MM.1S (cell line): ENCODE measurements around the gene NDUFA1.
A peak's percentile ranks its signal among the peaks of the same experiment; 100 is the strongest.
"Not testable (repeated sequence)": the region's sequence is repeated elsewhere in the genome, so short reads cannot be mapped to it uniquely, and the experiment has no call there.

ENCODE experiments used
- DNase-seq: peaks from one replicate; pipeline ENCODE4 v3.0.0-alpha.2; 2015
- H2AFZ ChIP-seq: fragments of 300-600 bp; sonication (generic); 2 replicates; pipeline ENCODE4 v1.6.0; 2016; ENCODE audit warnings: antibody characterized with exemption, low read length
- H3F3A ChIP-seq: fragments of 300-600 bp; sonication (generic); 2 replicates; pipeline ENCODE4 v1.6.1; 2016; ENCODE audit warnings: mild to moderate bottlenecking, antibody characterized with exemption, low read length, moderate library complexity, mixed read lengths; ENCODE audit not compliant: insufficient read depth
- H3K27ac ChIP-seq: fragments of 300-600 bp; sonication (generic); 2 replicates; pipeline ENCODE4 v1.5.1; 2016; ENCODE audit warnings: mild to moderate bottlenecking, low read length
- H3K27me3 ChIP-seq: fragments of 300-600 bp; sonication (generic); replicated peaks from 2 replicates; pipeline ENCODE4 v1.6.0; 2016; ENCODE audit warnings: low read length; ENCODE audit not compliant: insufficient read depth
- H3K36me3 ChIP-seq: fragments of 300-600 bp; sonication (generic); replicated peaks from 2 replicates; pipeline ENCODE4 v1.6.1; 2016; ENCODE audit warnings: mild to moderate bottlenecking, low read length, mixed read lengths; ENCODE audit not compliant: insufficient read depth
- H3K4me1 ChIP-seq: fragments of 300-600 bp; sonication (generic); 2 replicates; pipeline ENCODE4 v1.6.1; 2016; ENCODE audit warnings: low read length, mixed read lengths
- H3K4me2 ChIP-seq: fragments of 300-600 bp; sonication (generic); 2 replicates; pipeline ENCODE4 v1.6.0; 2016; ENCODE audit warnings: low read depth, low read length
- H3K4me3 ChIP-seq: fragments of 300-600 bp; sonication (generic); 2 replicates; pipeline ENCODE4 v1.5.1; 2016; ENCODE audit warnings: low read length, mixed read lengths
- H3K79me2 ChIP-seq: fragments of 300-600 bp; sonication (generic); 2 replicates; pipeline ENCODE4 v1.6.1; 2016; ENCODE audit warnings: mixed run types, low read length, mixed read lengths
- H3K9ac ChIP-seq: fragments of 300-600 bp; sonication (generic); 2 replicates; pipeline ENCODE4 v1.6.1; 2016; ENCODE audit warnings: low read length, mixed read lengths
- H3K9me2 ChIP-seq: fragments of 300-600 bp; sonication (generic); replicated peaks from 2 replicates; pipeline ENCODE4 v1.6.1; 2016; ENCODE audit warnings: mild to moderate bottlenecking, low read length, mixed read lengths; ENCODE audit not compliant: insufficient read depth
- H3K9me3 ChIP-seq: fragments of 300-600 bp; sonication (generic); replicated peaks from 2 replicates; pipeline ENCODE4 v1.6.1; 2016; ENCODE audit warnings: mild to moderate bottlenecking, low read length, mixed read lengths; ENCODE audit not compliant: insufficient read depth
- H4K20me1 ChIP-seq: fragments of 300-600 bp; sonication (generic); 2 replicates; pipeline ENCODE4 v1.6.1; 2016; ENCODE audit warnings: mild to moderate bottlenecking, low read length, moderate library complexity, mixed read lengths; ENCODE audit not compliant: insufficient read depth
- CTCF ChIP-seq: fragments of 300-600 bp; sonication (generic); IDR thresholded peaks from 2 replicates; pipeline ENCODE4 v1.5.1; 2016; ENCODE audit warnings: antibody characterized with exemption, low read length, mixed read lengths
- EZH2 ChIP-seq: fragments of 300-600 bp; sonication (generic); optimal IDR thresholded peaks from 2 replicates; pipeline ENCODE3; 2017; ENCODE audit warnings: low read depth, mild to moderate bottlenecking, antibody characterized with exemption, low read length, mixed read lengths
- EZH2phosphoT487 ChIP-seq: fragments of 300-600 bp; sonication (generic); IDR thresholded peaks from 2 replicates; pipeline ENCODE4 v1.6.1; 2018; ENCODE audit warnings: antibody characterized with exemption, low read length

Gene NDUFA1

GRCh38 chrX:119871599-119872395, at the start of gene NDUFA1, which contains the start of gene RNF113A:
NDUFA1 (plus strand) TSS chrX:119871832; CDS start chrX:119871912, 80 bp downstream.
RNF113A (minus strand) TSS chrX:119871733; CDS start chrX:119871613, 120 bp downstream.
- H3K27me3 ChIP-seq = no peaks in the 10 kb centered on the region
- no peaks in the 10 kb centered on the region for H3K4me1 ChIP-seq
- H3K9me3 ChIP-seq = no peaks in the 10 kb centered on the region
- peak within 1 kb of the TSS; percentile 70 for H2AFZ ChIP-seq
- no peak for TF ChIP-seq CTCF
- TF ChIP-seq EZH2 = no peak
- no peak for TF ChIP-seq EZH2phosphoT487
- peak within 1 kb of the TSS; percentile 91 for H3K9ac ChIP-seq
- no peaks in the 10 kb centered on the region for H3K36me3 ChIP-seq
- H3K79me2 ChIP-seq = peaks cover 59% of the 10 kb centered on the region
- 0 out of 2 replicates have a peak, but pooled peaks cover 11% of the 10 kb centered on the region for H3F3A ChIP-seq
- H3K9me2 ChIP-seq = no peaks in the 10 kb centered on the region
- no peaks in the 10 kb centered on the region for H4K20me1 ChIP-seq
- peak; percentile 88 for DNase-seq
- H3K4me2 ChIP-seq = peak within 1 kb of the TSS; percentile 62; the same call in 1 of the 2 replicates
- peak within 1 kb of the TSS; percentile 93 for H3K27ac ChIP-seq
- peak within 1 kb of the TSS; percentile 78 for H3K4me3 ChIP-seq

GRCh38 chrX:119824221-119824620, 47.4 kb upstream of the NDUFA1 start:
- H3K27ac ChIP-seq, DNase-seq, H3K9ac ChIP-seq, H3K27me3 ChIP-seq, H3K79me2 ChIP-seq, H3K36me3 ChIP-seq, H3K4me3 ChIP-seq, H3K4me1 ChIP-seq, H3K9me2 ChIP-seq, H3K4me2 ChIP-seq, H2AFZ ChIP-seq, H3F3A ChIP-seq, H4K20me1 ChIP-seq, H3K9me3 ChIP-seq: not testable (repeated sequence)

GRCh38 chrX:119826399-119826959, 45.2 kb upstream of the NDUFA1 start:
- Histone ChIP-seq H3K4me3 (no peak overlapping the region), H3K79me2 (no peaks in the 10 kb centered on the region), H2AFZ (no peak overlapping the region), H3K27ac (no peak overlapping the region), H3K27me3 (no peaks in the 10 kb centered on the region), H3K9me2 (no peaks in the 10 kb centered on the region), H3F3A (no peaks in the 10 kb centered on the region; the same call in 1 of the 2 replicates), H3K4me2 (no peak overlapping the region), H3K9me3 (no peaks in the 10 kb centered on the region), H3K4me1 (0 out of 2 replicates have a peak, but pooled peaks cover 5% of the 10 kb centered on the region), H3K36me3 (no peaks in the 10 kb centered on the region), H4K20me1 (no peaks in the 10 kb centered on the region), H3K9ac (no peak overlapping the region)
- DNase-seq = no peak
- TF ChIP-seq EZH2phosphoT487 = no peak

GRCh38 chrX:119828446-119828845, 43.2 kb upstream of the NDUFA1 start:
- Histone ChIP-seq H3K27ac (no peak overlapping the region), H2AFZ (no peak overlapping the region), H3K9ac (no peak overlapping the region), H3K9me3 (no peaks in the 10 kb centered on the region), H3K9me2 (no peaks in the 10 kb centered on the region), H3F3A (no peaks in the 10 kb centered on the region), H4K20me1 (no peaks in the 10 kb centered on the region), H3K4me3 (no peak overlapping the region), H3K79me2 (no peaks in the 10 kb centered on the region), H3K27me3 (no peaks in the 10 kb centered on the region), H3K4me1 (peaks cover 2% of the 10 kb centered on the region; the same call in 1 of the 2 replicates), H3K36me3 (no peaks in the 10 kb centered on the region), H3K4me2 (no peak overlapping the region)
- DNase-seq = no peak
- TF ChIP-seq EZH2 (no peak), EZH2phosphoT487 (no peak), CTCF (no peak)
